H1 (cell line): ENCODE results near the gene BLNK. TPM values are rescaled to one million over a fixed set of nuclear protein-coding genes. Genes with fewer than 3 reads are reported as not detected.

Source experiments
- CTCF ChIA-PET: fragments of 300-600 bp; sonication (Branson Sonifier 250); formaldehyde crosslinking; loops from one replicate; lab custom pipeline; 2021; ENCODE audit not compliant: partially characterized antibody; lab: Charles Lee
- POLR2A ChIA-PET: fragments of 300-600 bp; sonication (Branson Sonifier 250); formaldehyde crosslinking; loops from one replicate; lab custom pipeline; 2021; ENCODE audit warnings: inconsistent platforms; ENCODE audit not compliant: partially characterized antibody; lab: Charles Lee
- DNase-seq, 2 experiments: peaks; one replicate each; pipeline versions ENCODE4 v3.0.0 to v3.0.0-alpha.2; 2010 to 2022; ENCODE audit warnings: low spot score in 2 of 2, low read depth in 1 of 2, mixed read lengths in 1 of 2
- FAIRE-seq: peaks from 2 replicates; lab custom pipeline; 2011; peaks lifted over from hg19 to GRCh38; lab: Jason Lieb, UNC
- H2AFZ ChIP-seq: 2 replicates; pipeline ENCODE4 v1.8.1; 2012; ENCODE audit warnings: low read length, inconsistent platforms
- H2AK5ac ChIP-seq: 2 replicates; pipeline ENCODE4 v1.6.1; 2013; ENCODE audit warnings: low read depth, low read length
- H2BK120ac ChIP-seq: replicated peaks from 2 replicates; pipeline ENCODE3; 2013; ENCODE audit warnings: low read depth, low read length, inconsistent platforms
- H2BK12ac ChIP-seq: 2 replicates; pipeline ENCODE4 v1.6.1; 2013; ENCODE audit warnings: low read depth, low read length
- H2BK15ac ChIP-seq: 2 replicates; pipeline ENCODE4 v1.6.1; 2013; ENCODE audit warnings: low read length
- H2BK20ac ChIP-seq: 2 replicates; pipeline ENCODE4 v1.6.1; 2013; ENCODE audit warnings: low read length
- H2BK5ac ChIP-seq: 2 replicates; pipeline ENCODE4 v1.6.1; 2013; ENCODE audit warnings: low read depth, low read length
- H3K14ac ChIP-seq: 2 replicates; pipeline ENCODE4 v1.6.1; 2013; ENCODE audit warnings: inconsistent platforms; ENCODE audit not compliant: insufficient read length
- H3K18ac ChIP-seq: 2 replicates; pipeline ENCODE4 v1.6.1; 2013; ENCODE audit warnings: low read length; ENCODE audit errors: extremely low read depth
- H3K23ac ChIP-seq: 2 replicates; pipeline ENCODE4 v1.6.1; 2013; ENCODE audit warnings: inconsistent platforms; ENCODE audit not compliant: insufficient read length
- H3K23me2 ChIP-seq: 2 replicates; pipeline ENCODE4 v1.6.1; 2013; ENCODE audit warnings: low read depth, low read length
- H3K27ac ChIP-seq: 2 replicates; pipeline ENCODE4 v1.6.1; 2011; ENCODE audit warnings: low read depth, low read length, inconsistent platforms
- H3K27me3 ChIP-seq, 4 experiments: replicated peaks in 1 of 4; 1 replicate in 1 of 4; 2 replicates in 3 of 4; pipeline versions ENCODE4 v1.6.1 to v1.8.1; 2011 to 2013; ENCODE audit warnings: low read length in 3 of 4, mild to moderate bottlenecking in 3 of 4, inconsistent platforms in 2 of 4, mixed read lengths in 2 of 4, moderate library complexity in 1 of 4; ENCODE audit not compliant: control insufficient read depth in 3 of 4, insufficient read depth in 3 of 4; ENCODE audit errors: extremely low read depth in 1 of 4
- H3K36me3 ChIP-seq, 4 experiments: 2 replicates each; pipeline versions ENCODE4 v1.6.1 to v1.8.1; 2011 to 2013; ENCODE audit warnings: mild to moderate bottlenecking in 4 of 4, low read length in 3 of 4, moderate library complexity in 2 of 4, control low read depth in 1 of 4, inconsistent platforms in 1 of 4; ENCODE audit not compliant: insufficient read depth in 4 of 4, control insufficient read depth in 2 of 4
- H3K4ac ChIP-seq: replicated peaks from 2 replicates; pipeline ENCODE3; 2013; ENCODE audit warnings: low read length, low read depth, mixed read lengths, inconsistent platforms; ENCODE audit not compliant: insufficient read length
- H3K4me1 ChIP-seq, 4 experiments: replicated peaks in 1 of 4; 1 replicate in 1 of 4; 2 replicates in 3 of 4; pipeline versions ENCODE4 v1.6.1 to v1.8.1; 2011 to 2013; ENCODE audit warnings: low read length in 3 of 4, inconsistent platforms in 2 of 4, mixed read lengths in 1 of 4; ENCODE audit not compliant: insufficient read depth in 4 of 4, control insufficient read depth in 3 of 4
- H3K4me2 ChIP-seq, 2 experiments: 2 replicates each; pipeline versions ENCODE4 v1.6.1 to v1.8.1; 2011 to 2013; ENCODE audit warnings: low read depth in 2 of 2, low read length in 2 of 2, control low read depth in 1 of 2, inconsistent platforms in 1 of 2, mild to moderate bottlenecking in 1 of 2; ENCODE audit not compliant: insufficient read depth in 1 of 2
- H3K4me3 ChIP-seq, 4 experiments: fragments of 200-600, 300-600 bp in 1 of 4; sonication (generic), shearing (Covaris generic), sonication (Bioruptor Twin) in 1 of 4; 2 replicates each; pipeline versions ENCODE4 v1.5.1 to v1.8.1; 2011 to 2016; ENCODE audit warnings: low read length in 4 of 4, low read depth in 3 of 4, control low read depth in 2 of 4, inconsistent platforms in 2 of 4, mild to moderate bottlenecking in 2 of 4, mixed read lengths in 1 of 4, moderate library complexity in 1 of 4; ENCODE audit not compliant: insufficient read depth in 2 of 4; ENCODE audit errors: extremely low read depth in 1 of 4
- H3K56ac ChIP-seq: replicated peaks from 2 replicates; pipeline ENCODE3; 2013; ENCODE audit warnings: low read depth, mild to moderate bottlenecking, mixed read lengths, low read length, inconsistent platforms; ENCODE audit not compliant: insufficient read length
- H3K79me1 ChIP-seq: 2 replicates; pipeline ENCODE4 v1.6.1; 2013; ENCODE audit warnings: low read depth, low read length, control low read depth
- H3K79me2 ChIP-seq, 2 experiments: 2 replicates each; pipeline versions ENCODE4 v1.6.1 to v1.8.1; 2012 to 2013; ENCODE audit warnings: low read length in 2 of 2, mild to moderate bottlenecking in 2 of 2, inconsistent platforms in 1 of 2; ENCODE audit not compliant: insufficient read depth in 2 of 2, control insufficient read depth in 1 of 2
- H3K9ac ChIP-seq, 4 experiments: replicated peaks in 1 of 4; 1 replicate in 1 of 4; 2 replicates in 3 of 4; pipeline versions ENCODE4 v1.6.1 to v1.8.1; 2011 to 2013; ENCODE audit warnings: low read depth in 3 of 4, low read length in 3 of 4, control low read depth in 2 of 4, mild to moderate bottlenecking in 2 of 4, moderate library complexity in 2 of 4, inconsistent platforms in 1 of 4; ENCODE audit errors: extremely low read depth in 1 of 4
- H3K9me3 ChIP-seq, 2 experiments: 2 replicates each; pipeline versions ENCODE4 v1.6.1 to v1.8.1; 2012 to 2013; ENCODE audit warnings: mild to moderate bottlenecking in 2 of 2, moderate library complexity in 2 of 2, control low read depth in 1 of 2, inconsistent platforms in 1 of 2, low read depth in 1 of 2, low read length in 1 of 2, mixed read lengths in 1 of 2; ENCODE audit not compliant: insufficient read depth in 2 of 2
- H4K20me1 ChIP-seq, 2 experiments: replicated peaks in 1 of 2; 2 replicates each; pipeline versions ENCODE3 to v1.8.1; 2011 to 2013; ENCODE audit warnings: inconsistent platforms in 2 of 2, low read length in 2 of 2, mild to moderate bottlenecking in 1 of 2; ENCODE audit not compliant: insufficient read depth in 2 of 2, control insufficient read depth in 1 of 2
- H4K5ac ChIP-seq: 2 replicates; pipeline ENCODE4 v1.6.1; 2013; ENCODE audit warnings: low read length, low read depth, mixed read lengths, inconsistent platforms; ENCODE audit not compliant: insufficient read length
- H4K8ac ChIP-seq: 2 replicates; pipeline ENCODE4 v1.8.0; 2013; ENCODE audit warnings: mild to moderate bottlenecking, moderate library complexity, low read length, inconsistent platforms; ENCODE audit not compliant: insufficient read depth; ENCODE audit errors: extremely low read depth
- H4K91ac ChIP-seq: replicated peaks from 2 replicates; pipeline ENCODE3; 2013; ENCODE audit warnings: low read length, mixed read lengths, inconsistent platforms; ENCODE audit not compliant: insufficient read length
- RNF2 ChIP-seq: fragments of 200-900, 300-1000 bp; sonication (generic); IDR thresholded peaks from 2 replicates; pipeline ENCODE4 v1.7.1; 2016; ENCODE audit warnings: borderline replicate concordance, low read depth, mild to moderate bottlenecking, antibody characterized with exemption, low read length; ENCODE audit not compliant: poor library complexity, severe bottlenecking; ENCODE audit errors: missing control alignments
- TAF1 ChIP-seq: IDR thresholded peaks from 2 replicates; pipeline ENCODE4 v1.6.1; 2011; ENCODE audit warnings: mild to moderate bottlenecking, low read depth, low read length
- WGBS, 2 experiments: shearing (Covaris generic) in 1 of 2; methylation state at CpG; one replicate each; pipeline versions ENCODE4 v1.1.6 to v1.1.7; 2013 to 2015; ENCODE audit warnings: low lambda C conversion rate in 2 of 2, mixed read lengths in 2 of 2, inconsistent platforms in 1 of 2, low coverage in 1 of 2, missing lambda C conversion rate in 1 of 2; ENCODE audit not compliant: insufficient replicate concordance in 2 of 2, insufficient coverage in 1 of 2, insufficient read length in 1 of 2; ENCODE audit errors: extremely low coverage in 1 of 2, missing lambda C conversion rate in 1 of 2; 5-methylcytosine and 5-hydroxymethylcytosine counted together
- polyA plus RNA-seq, 7 experiments: library from polyadenylated mRNA; depleted of rRNA in 3 of 7; stranded (reverse) in 5 of 7; unstranded in 2 of 7; fragments of >200 nt in 5 of 7; fragments of 200-250 nt in 2 of 7; gene quantifications; 1 replicate in 5 of 7; 2 replicates in 1 of 7; 4 replicates in 1 of 7; pipeline versions ENCODE4 v1.2.1 to v1.2.3, GENCODE V29; 2011 to 2013; ENCODE audit warnings: missing spikeins in 2 of 7, mixed read lengths in 2 of 7
- total RNA-seq: library from RNA; stranded (reverse); fragmentation: NEBNext Ultra II Directional; extraction: Animal tissue kit (Norgen Biotek cat#: 25700); gene quantifications from 2 replicates; pipeline ENCODE4 v1.2.1, GENCODE V29; 2021

BLNK gene
- total and polyA plus RNA-seq, 2 of the 8 experiments (the other 6 are each of a cell fraction or from before 2014, with no cell fraction given): not detected

DNA sequence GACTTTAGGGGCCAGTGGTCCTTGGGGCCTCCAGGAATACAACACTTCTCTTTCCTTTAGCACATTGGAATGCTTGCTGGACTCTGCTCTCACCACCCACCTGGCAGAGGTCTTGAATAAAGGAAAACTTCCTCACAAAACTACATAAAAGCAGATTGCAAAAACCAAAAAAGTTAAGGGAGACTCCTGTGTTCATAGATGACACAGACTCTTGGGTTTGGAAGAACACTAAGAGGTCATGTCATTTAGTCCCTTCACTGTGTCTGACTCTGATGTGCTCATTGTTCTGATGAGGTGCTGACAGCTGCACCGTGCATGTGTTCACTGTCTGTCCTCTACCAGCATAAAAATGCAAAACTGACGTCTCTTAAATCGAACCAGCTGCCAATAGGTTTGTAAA is 11.4 kb downstream of the BLNK start:
- no peak overlapping the region for H2BK5ac ChIP-seq
- no peak overlapping the region for H4K5ac ChIP-seq
- H3K36me3 ChIP-seq: no peaks in the 10 kb centered on the region
- no peak for TF ChIP-seq TAF1
- TF ChIP-seq RNF2: no peak
- DNase-seq (no peak), FAIRE-seq (no peak)
- no peaks in the 10 kb centered on the region for H4K20me1 ChIP-seq
- H3K27ac ChIP-seq: no peak overlapping the region
- no peak overlapping the region for H3K56ac ChIP-seq
- no peak overlapping the region for H4K8ac ChIP-seq
- H2AK5ac ChIP-seq: no peak overlapping the region
- 89% methylated on average over 3 of the region's 3 CpGs; no CpG with 5 or more reads in 1 of the 2 experiments for WGBS, 2 experiments
- no peak overlapping the region for H2BK120ac ChIP-seq
- no peaks in the 10 kb centered on the region for H3K79me2 ChIP-seq
- H3K4ac ChIP-seq: no peak overlapping the region
- H4K91ac ChIP-seq: no peak overlapping the region
- H3K9me3 ChIP-seq: no peaks in the 10 kb centered on the region
- no peak overlapping the region for H2AFZ ChIP-seq
- H2BK15ac ChIP-seq: 0 out of 2 replicates have a peak overlapping the region, but pooled peaks have one; percentile 55
- no peak overlapping the region for H3K14ac ChIP-seq
- H3K9ac ChIP-seq: no peak overlapping the region
- ChIA-PET POLR2A (interaction anchor here (0.6 kb wide), 1 partner anchor 11 kb away, joined by 4 read pairs; no protein-coding TSS in a partner anchor), CTCF (interaction anchor here (0.7 to 1.8 kb wide), 3 partner anchors 25 to 55 kb away, joined by 3 to 6 read pairs (median 4); no protein-coding TSS in a partner anchor)
- no peak overlapping the region for H3K23ac ChIP-seq
- no peaks in the 10 kb centered on the region for H3K27me3 ChIP-seq
- no peak overlapping the region for H2BK20ac ChIP-seq
- no peak overlapping the region for H3K4me2 ChIP-seq
- H3K79me1 ChIP-seq: no peaks in the 10 kb centered on the region
- no peak overlapping the region for H3K18ac ChIP-seq
- H3K4me3 ChIP-seq: no peak overlapping the region
- H2BK12ac ChIP-seq: no peak overlapping the region
- no peaks in the 10 kb centered on the region; the same call in 1 of the 2 replicates for H3K23me2 ChIP-seq
- peaks cover 0 to 7% (median 4%) of the 10 kb centered on the region in 4 experiments; a peak in 4 of 7 replicates for H3K4me1 ChIP-seq
